GM23338 (cell line): ENCODE results near the gene ACTG2. TPM values are rescaled to one million over a fixed set of nuclear protein-coding genes. Genes with fewer than 3 reads are reported as not detected.

Experiments
- ATAC-seq: fragments of 200-7000 bp; cut with Tn5 transposase; 3 replicates; pipeline ENCODE4 v1.9.1; 2020
- DNase-seq: peaks from one replicate; pipeline ENCODE4 v3.0.0-alpha.2; 2015; ENCODE audit warnings: low spot score
- H2AFZ ChIP-seq: fragments of 200-600 bp; sonication (generic); 2 replicates; pipeline ENCODE4 v1.8.0; 2016; ENCODE audit warnings: antibody characterized with exemption, mild to moderate bottlenecking, moderate library complexity
- H3F3A ChIP-seq: fragments of 200-600 bp; sonication (generic); replicated peaks from 2 replicates; pipeline ENCODE4 v1.8.0; 2017; ENCODE audit warnings: antibody characterized with exemption, mixed run types, low read depth
- H3K27ac ChIP-seq: fragments of 200-600 bp; sonication (generic); 2 replicates; pipeline ENCODE4 v1.6.1; 2016; ENCODE audit warnings: low read depth
- H3K27me3 ChIP-seq: fragments of 200-600 bp; sonication (generic); 2 replicates; pipeline ENCODE4 v1.8.0; 2016; ENCODE audit warnings: mild to moderate bottlenecking, mixed run types, moderate library complexity; ENCODE audit not compliant: insufficient read depth
- H3K36me3 ChIP-seq: fragments of 200-600 bp; sonication (generic); 2 replicates; pipeline ENCODE4 v1.8.0; 2016; ENCODE audit warnings: mild to moderate bottlenecking; ENCODE audit not compliant: insufficient read depth
- H3K4me1 ChIP-seq: fragments of 200-600 bp; sonication (generic); 2 replicates; pipeline ENCODE4 v1.8.0; 2016; ENCODE audit warnings: mild to moderate bottlenecking, moderate library complexity; ENCODE audit not compliant: insufficient read depth
- H3K4me2 ChIP-seq: fragments of 200-600 bp; sonication (generic); 2 replicates; pipeline ENCODE4 v1.7.1; 2017; ENCODE audit warnings: mixed run types
- H3K4me3 ChIP-seq: fragments of 200-600 bp; sonication (generic); 2 replicates; pipeline ENCODE4 v1.6.1; 2016; ENCODE audit warnings: mixed run types
- H3K79me2 ChIP-seq: fragments of 200-600 bp; sonication (generic); replicated peaks from 2 replicates; pipeline ENCODE4 v1.8.0; 2017; ENCODE audit warnings: mild to moderate bottlenecking; ENCODE audit not compliant: insufficient read depth
- H3K9me2 ChIP-seq: fragments of 200-600 bp; sonication (generic); 2 replicates; pipeline ENCODE4 v1.8.0; 2017; ENCODE audit not compliant: insufficient read depth
- H4K20me1 ChIP-seq: fragments of 200-600 bp; sonication (generic); replicated peaks from 2 replicates; pipeline ENCODE4 v1.8.0; 2017; ENCODE audit warnings: mild to moderate bottlenecking; ENCODE audit not compliant: insufficient read depth
- H3K27ac Mint-ChIP-seq: 2 replicates; pipeline ENCODE4 v1.8.0; 2020; ENCODE audit warnings: inconsistent platforms, mild to moderate bottlenecking, moderate library complexity, mixed read lengths
- H3K27me3 Mint-ChIP-seq: 3 replicates; pipeline ENCODE4 v1.8.0; 2022; ENCODE audit warnings: low read depth, mild to moderate bottlenecking, moderate library complexity, mixed read lengths, inconsistent platforms; ENCODE audit not compliant: insufficient read depth, poor library complexity
- H3K36me3 Mint-ChIP-seq: 3 replicates; pipeline ENCODE4 v1.8.0; 2021; ENCODE audit warnings: low read depth, mild to moderate bottlenecking, inconsistent platforms, moderate library complexity, mixed read lengths
- H3K4me1 Mint-ChIP-seq: 3 replicates; pipeline ENCODE4 v1.8.0; 2020; ENCODE audit warnings: mild to moderate bottlenecking, inconsistent platforms, mixed read lengths
- H3K4me3 Mint-ChIP-seq: 3 replicates; pipeline ENCODE4 v1.8.0; 2021; ENCODE audit warnings: moderate library complexity, mild to moderate bottlenecking, inconsistent platforms, mixed read lengths
- H3K9me3 Mint-ChIP-seq: 3 replicates; pipeline ENCODE4 v1.8.0; 2020; ENCODE audit warnings: moderate library complexity, mild to moderate bottlenecking, inconsistent platforms, mixed read lengths
- CREB1 ChIP-seq: fragments of 250-450 bp; sonication (Bioruptor Pico); IDR thresholded peaks from 2 replicates; pipeline ENCODE4 v1.5.0; 2020; ENCODE audit warnings: low read depth, mild to moderate bottlenecking, moderate library complexity
- CTCF ChIP-seq, 2 experiments: fragments of 200-600 bp in 1 of 2; sonication (generic) in 1 of 2; conservative IDR thresholded peaks; 2 replicates each; pipeline versions ENCODE4 v1.5.1 to v1.6.1; 2016 to 2017; ENCODE audit warnings: antibody characterized with exemption in 2 of 2, low read depth in 2 of 2, mild to moderate bottlenecking in 2 of 2, moderate library complexity in 1 of 2
- EZH2 ChIP-seq: fragments of 200-600 bp; sonication (generic); IDR thresholded peaks from one replicate; pipeline ENCODE4 v1.8.0; 2017; ENCODE audit warnings: antibody characterized with exemption, mild to moderate bottlenecking, low read depth; ENCODE audit not compliant: unreplicated experiment
- EZH2phosphoT487 ChIP-seq: fragments of 200-600 bp; sonication (generic); IDR thresholded peaks from one replicate; pipeline ENCODE4 v1.8.1; 2018; ENCODE audit warnings: antibody characterized with exemption; ENCODE audit not compliant: unreplicated experiment
- JUNB ChIP-seq: IDR thresholded peaks from one replicate; pipeline ENCODE4 v1.6.1; 2016; ENCODE audit warnings: antibody characterized with exemption; ENCODE audit not compliant: unreplicated experiment
- NANOG ChIP-seq: IDR thresholded peaks from 2 replicates; pipeline ENCODE4 v1.6.1; 2016; ENCODE audit warnings: antibody characterized with exemption, borderline replicate concordance
- POLR2AphosphoS5 ChIP-seq: IDR thresholded peaks from 2 replicates; pipeline ENCODE4 v1.6.1; 2016; ENCODE audit warnings: antibody characterized with exemption, low read depth
- STAT1 ChIP-seq: IDR thresholded peaks from one replicate; pipeline ENCODE4 v1.6.1; 2016; ENCODE audit warnings: antibody characterized with exemption; ENCODE audit not compliant: unreplicated experiment
- ZNF114 ChIP-seq: fragments of 250-450 bp; sonication (Bioruptor Pico); IDR thresholded peaks from 2 replicates; pipeline ENCODE4 v1.5.0; 2020; ENCODE audit warnings: mild to moderate bottlenecking, moderate library complexity
- ZNF331 ChIP-seq: fragments of 250-450 bp; sonication (Bioruptor Pico); IDR thresholded peaks from 2 replicates; pipeline ENCODE4 v1.5.0; 2020; ENCODE audit warnings: low read depth, mild to moderate bottlenecking, moderate library complexity
- ZNF462 ChIP-seq: fragments of 250-450 bp; sonication (Bioruptor Pico); IDR thresholded peaks from 2 replicates; pipeline ENCODE4 v1.5.0; 2020; ENCODE audit warnings: mild to moderate bottlenecking, moderate library complexity
- polyA plus RNA-seq: library from polyadenylated mRNA; unstranded; fragments of >200 nt; fragmentation: Nextera tagmentation; extraction: Ambion mirVana; gene quantifications from 2 replicates; pipeline ENCODE4 v1.2.1, GENCODE V29; 2016
- total RNA-seq: library from RNA; depleted of rRNA; stranded (reverse); fragments of >200 nt; shearing (Covaris generic); gene quantifications from 2 replicates; pipeline ENCODE4 v1.2.3, GENCODE V29; 2014
- TF ChIP-seq, protein P1 (sequence below): IDR thresholded peaks from 2 replicates; pipeline ENCODE4 v1.6.1; 2016; ENCODE audit warnings: antibody characterized with exemption
- TF ChIP-seq, protein P2 (sequence below): IDR thresholded peaks from one replicate; pipeline ENCODE4 v1.6.1; 2018; ENCODE audit warnings: antibody characterized with exemption; ENCODE audit not compliant: unreplicated experiment

Gene ACTG2
- total and polyA plus RNA-seq, 2 experiments from 2014 or later: 8.0 to 8.5 TPM

DNA sequence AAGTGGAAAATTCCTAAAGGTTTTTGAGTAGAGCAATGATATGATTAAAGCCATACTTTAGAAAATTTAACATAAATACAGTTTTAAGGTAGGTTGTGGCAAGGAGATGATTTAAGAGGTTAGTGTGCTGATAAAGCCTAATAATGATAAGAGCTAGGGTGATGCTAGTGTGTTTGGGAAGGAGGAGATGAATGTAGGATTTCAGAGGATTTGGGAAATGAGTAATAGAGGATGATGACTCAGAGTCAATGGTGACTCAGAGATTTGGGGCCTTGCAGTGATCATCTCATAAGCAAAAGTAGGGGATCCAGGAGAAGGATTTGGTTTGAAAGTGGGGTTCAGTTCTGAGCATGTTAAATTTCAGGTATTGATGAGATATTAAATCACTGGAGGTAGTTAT, 40.8 kb upstream of the ACTG2 start:
- Histone ChIP-seq H3K9me2 (no peaks in the 10 kb centered on the region), H2AFZ (no peak overlapping the region), H3K79me2 (no peaks in the 10 kb centered on the region), H3K27ac (no peak overlapping the region), H3K27me3 (no peaks in the 10 kb centered on the region), H3K4me2 (no peak overlapping the region), H3K36me3 (peaks cover 39% of the 10 kb centered on the region), H4K20me1 (peaks cover 11% of the 10 kb centered on the region; the same call in 1 of the 2 replicates), H3K4me3 (no peak overlapping the region), H3F3A (no peaks in the 10 kb centered on the region), H3K4me1 (no peaks in the 10 kb centered on the region)
- DNase-seq (no peak), ATAC-seq (no peak)
- Mint-ChIP-seq H3K9me3 (no peaks in the 10 kb centered on the region), H3K4me1 (no peaks in the 10 kb centered on the region), H3K27me3 (peaks cover 3% of the 10 kb centered on the region), H3K27ac (no peak overlapping the region), H3K4me3 (no peak overlapping the region), H3K36me3 (peaks cover 58% of the 10 kb centered on the region)
- TF ChIP-seq NANOG (no peak), CREB1 (CRISPR knock-in tag) (no peak), CTCF (conservative IDR thresholded peaks at IDR 0.05; ENCODE audit: low read depth in 2 of 2) (no peak), ZNF331 (CRISPR knock-in tag) (no peak), ZNF462 (CRISPR knock-in tag) (no peak), STAT1 (no peak), POLR2AphosphoS5 (no peak), ZNF114 (CRISPR knock-in tag) (no peak), EZH2 (no peak), JUNB (no peak), EZH2phosphoT487 (no peak)
- TF ChIP-seq, protein P1, sequence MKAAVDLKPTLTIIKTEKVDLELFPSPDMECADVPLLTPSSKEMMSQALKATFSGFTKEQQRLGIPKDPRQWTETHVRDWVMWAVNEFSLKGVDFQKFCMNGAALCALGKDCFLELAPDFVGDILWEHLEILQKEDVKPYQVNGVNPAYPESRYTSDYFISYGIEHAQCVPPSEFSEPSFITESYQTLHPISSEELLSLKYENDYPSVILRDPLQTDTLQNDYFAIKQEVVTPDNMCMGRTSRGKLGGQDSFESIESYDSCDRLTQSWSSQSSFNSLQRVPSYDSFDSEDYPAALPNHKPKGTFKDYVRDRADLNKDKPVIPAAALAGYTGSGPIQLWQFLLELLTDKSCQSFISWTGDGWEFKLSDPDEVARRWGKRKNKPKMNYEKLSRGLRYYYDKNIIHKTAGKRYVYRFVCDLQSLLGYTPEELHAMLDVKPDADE: no peak
- TF ChIP-seq, protein P2, sequence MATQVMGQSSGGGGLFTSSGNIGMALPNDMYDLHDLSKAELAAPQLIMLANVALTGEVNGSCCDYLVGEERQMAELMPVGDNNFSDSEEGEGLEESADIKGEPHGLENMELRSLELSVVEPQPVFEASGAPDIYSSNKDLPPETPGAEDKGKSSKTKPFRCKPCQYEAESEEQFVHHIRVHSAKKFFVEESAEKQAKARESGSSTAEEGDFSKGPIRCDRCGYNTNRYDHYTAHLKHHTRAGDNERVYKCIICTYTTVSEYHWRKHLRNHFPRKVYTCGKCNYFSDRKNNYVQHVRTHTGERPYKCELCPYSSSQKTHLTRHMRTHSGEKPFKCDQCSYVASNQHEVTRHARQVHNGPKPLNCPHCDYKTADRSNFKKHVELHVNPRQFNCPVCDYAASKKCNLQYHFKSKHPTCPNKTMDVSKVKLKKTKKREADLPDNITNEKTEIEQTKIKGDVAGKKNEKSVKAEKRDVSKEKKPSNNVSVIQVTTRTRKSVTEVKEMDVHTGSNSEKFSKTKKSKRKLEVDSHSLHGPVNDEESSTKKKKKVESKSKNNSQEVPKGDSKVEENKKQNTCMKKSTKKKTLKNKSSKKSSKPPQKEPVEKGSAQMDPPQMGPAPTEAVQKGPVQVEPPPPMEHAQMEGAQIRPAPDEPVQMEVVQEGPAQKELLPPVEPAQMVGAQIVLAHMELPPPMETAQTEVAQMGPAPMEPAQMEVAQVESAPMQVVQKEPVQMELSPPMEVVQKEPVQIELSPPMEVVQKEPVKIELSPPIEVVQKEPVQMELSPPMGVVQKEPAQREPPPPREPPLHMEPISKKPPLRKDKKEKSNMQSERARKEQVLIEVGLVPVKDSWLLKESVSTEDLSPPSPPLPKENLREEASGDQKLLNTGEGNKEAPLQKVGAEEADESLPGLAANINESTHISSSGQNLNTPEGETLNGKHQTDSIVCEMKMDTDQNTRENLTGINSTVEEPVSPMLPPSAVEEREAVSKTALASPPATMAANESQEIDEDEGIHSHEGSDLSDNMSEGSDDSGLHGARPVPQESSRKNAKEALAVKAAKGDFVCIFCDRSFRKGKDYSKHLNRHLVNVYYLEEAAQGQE: no peak
